Measurements from ENCODE around the gene THPO. TPM values are rescaled to one million over a fixed set of nuclear protein-coding genes. Genes with fewer than 3 reads are reported as not detected.

The THPO gene
- total and polyA plus RNA-seq, 4 donors = 3.9 to 14.4 (median 8.9) TPM

DNA sequence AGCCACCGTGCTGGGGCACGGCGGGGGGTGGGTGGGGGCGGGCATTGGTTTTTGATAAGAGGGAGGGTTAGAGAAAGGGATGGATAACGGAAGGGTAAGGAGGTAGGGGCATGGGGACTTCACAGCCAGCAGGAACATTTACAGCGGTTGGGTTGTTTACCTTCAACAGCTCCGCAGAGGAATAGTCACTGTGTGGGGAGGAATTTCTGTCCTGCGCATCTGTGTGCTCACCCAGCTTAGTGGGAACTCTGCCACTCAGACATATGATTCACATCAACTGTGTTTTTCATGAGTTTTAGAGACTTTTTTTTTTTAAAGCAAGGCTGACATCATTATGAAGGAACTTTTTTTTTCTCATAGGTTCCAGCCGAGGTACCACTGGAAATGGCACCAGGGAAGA is 21.4 kb upstream of the THPO start:
- Histone ChIP-seq H3K4me3 (ENCODE audit: low read depth in 1 of 3, low read length in 3 of 3) (no peak overlapping the region), H3K9ac (ENCODE audit: low read depth in 1 of 2, low read length in 2 of 2) (no peak overlapping the region), H3K9me3 (ENCODE audit: control insufficient read depth in 4 of 4, low read length in 3 of 4) (no peaks in the 10 kb centered on the region), H3K4me1 (ENCODE audit: control insufficient read depth in 4 of 4, insufficient read depth in 4 of 4, low read length in 3 of 4) (no peaks in the 10 kb centered on the region), H3K27me3 (ENCODE audit: control insufficient read depth in 4 of 4, insufficient read depth in 4 of 4, low read length in 3 of 4) (no peaks in the 10 kb centered on the region), H3K27ac (ENCODE audit: low read depth in 1 of 2, low read length in 2 of 2) (no peak overlapping the region), H3K36me3 (ENCODE audit: control insufficient read depth in 4 of 4, insufficient read depth in 3 of 4, low read depth in 1 of 4, low read length in 3 of 4) (no peaks in the 10 kb centered on the region)
- no peak for DNase-seq (ENCODE audit: low spot score)
- 38% methylated on average over 9 of the region's 9 CpGs for WGBS
- TF ChIP-seq FOXA1 (IDR thresholded peaks at IDR 0.05) (no peak), RAD21 (IDR thresholded peaks at IDR 0.05) (no peak), MAX (IDR thresholded peaks at IDR 0.05) (no peak), ATF3 (IDR thresholded peaks at IDR 0.05) (no peak), YY1 (IDR thresholded peaks at IDR 0.05) (no peak), SP1 (IDR thresholded peaks at IDR 0.05) (no peak), EGR1 (IDR thresholded peaks at IDR 0.05; ENCODE audit: low read depth in 2 of 2) (no peak), FOXA2 (IDR thresholded peaks at IDR 0.05) (no peak)
- TF ChIP-seq, protein P1, sequence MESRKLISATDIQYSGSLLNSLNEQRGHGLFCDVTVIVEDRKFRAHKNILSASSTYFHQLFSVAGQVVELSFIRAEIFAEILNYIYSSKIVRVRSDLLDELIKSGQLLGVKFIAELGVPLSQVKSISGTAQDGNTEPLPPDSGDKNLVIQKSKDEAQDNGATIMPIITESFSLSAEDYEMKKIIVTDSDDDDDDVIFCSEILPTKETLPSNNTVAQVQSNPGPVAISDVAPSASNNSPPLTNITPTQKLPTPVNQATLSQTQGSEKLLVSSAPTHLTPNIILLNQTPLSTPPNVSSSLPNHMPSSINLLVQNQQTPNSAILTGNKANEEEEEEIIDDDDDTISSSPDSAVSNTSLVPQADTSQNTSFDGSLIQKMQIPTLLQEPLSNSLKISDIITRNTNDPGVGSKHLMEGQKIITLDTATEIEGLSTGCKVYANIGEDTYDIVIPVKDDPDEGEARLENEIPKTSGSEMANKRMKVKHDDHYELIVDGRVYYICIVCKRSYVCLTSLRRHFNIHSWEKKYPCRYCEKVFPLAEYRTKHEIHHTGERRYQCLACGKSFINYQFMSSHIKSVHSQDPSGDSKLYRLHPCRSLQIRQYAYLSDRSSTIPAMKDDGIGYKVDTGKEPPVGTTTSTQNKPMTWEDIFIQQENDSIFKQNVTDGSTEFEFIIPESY (IDR thresholded peaks at IDR 0.05) = no peak
- TF ChIP-seq, protein P2, sequence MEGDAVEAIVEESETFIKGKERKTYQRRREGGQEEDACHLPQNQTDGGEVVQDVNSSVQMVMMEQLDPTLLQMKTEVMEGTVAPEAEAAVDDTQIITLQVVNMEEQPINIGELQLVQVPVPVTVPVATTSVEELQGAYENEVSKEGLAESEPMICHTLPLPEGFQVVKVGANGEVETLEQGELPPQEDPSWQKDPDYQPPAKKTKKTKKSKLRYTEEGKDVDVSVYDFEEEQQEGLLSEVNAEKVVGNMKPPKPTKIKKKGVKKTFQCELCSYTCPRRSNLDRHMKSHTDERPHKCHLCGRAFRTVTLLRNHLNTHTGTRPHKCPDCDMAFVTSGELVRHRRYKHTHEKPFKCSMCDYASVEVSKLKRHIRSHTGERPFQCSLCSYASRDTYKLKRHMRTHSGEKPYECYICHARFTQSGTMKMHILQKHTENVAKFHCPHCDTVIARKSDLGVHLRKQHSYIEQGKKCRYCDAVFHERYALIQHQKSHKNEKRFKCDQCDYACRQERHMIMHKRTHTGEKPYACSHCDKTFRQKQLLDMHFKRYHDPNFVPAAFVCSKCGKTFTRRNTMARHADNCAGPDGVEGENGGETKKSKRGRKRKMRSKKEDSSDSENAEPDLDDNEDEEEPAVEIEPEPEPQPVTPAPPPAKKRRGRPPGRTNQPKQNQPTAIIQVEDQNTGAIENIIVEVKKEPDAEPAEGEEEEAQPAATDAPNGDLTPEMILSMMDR (IDR thresholded peaks at IDR 0.05; ENCODE audit: low read depth, low read length, missing input control) = no peak
- TF ChIP-seq, protein P3, sequence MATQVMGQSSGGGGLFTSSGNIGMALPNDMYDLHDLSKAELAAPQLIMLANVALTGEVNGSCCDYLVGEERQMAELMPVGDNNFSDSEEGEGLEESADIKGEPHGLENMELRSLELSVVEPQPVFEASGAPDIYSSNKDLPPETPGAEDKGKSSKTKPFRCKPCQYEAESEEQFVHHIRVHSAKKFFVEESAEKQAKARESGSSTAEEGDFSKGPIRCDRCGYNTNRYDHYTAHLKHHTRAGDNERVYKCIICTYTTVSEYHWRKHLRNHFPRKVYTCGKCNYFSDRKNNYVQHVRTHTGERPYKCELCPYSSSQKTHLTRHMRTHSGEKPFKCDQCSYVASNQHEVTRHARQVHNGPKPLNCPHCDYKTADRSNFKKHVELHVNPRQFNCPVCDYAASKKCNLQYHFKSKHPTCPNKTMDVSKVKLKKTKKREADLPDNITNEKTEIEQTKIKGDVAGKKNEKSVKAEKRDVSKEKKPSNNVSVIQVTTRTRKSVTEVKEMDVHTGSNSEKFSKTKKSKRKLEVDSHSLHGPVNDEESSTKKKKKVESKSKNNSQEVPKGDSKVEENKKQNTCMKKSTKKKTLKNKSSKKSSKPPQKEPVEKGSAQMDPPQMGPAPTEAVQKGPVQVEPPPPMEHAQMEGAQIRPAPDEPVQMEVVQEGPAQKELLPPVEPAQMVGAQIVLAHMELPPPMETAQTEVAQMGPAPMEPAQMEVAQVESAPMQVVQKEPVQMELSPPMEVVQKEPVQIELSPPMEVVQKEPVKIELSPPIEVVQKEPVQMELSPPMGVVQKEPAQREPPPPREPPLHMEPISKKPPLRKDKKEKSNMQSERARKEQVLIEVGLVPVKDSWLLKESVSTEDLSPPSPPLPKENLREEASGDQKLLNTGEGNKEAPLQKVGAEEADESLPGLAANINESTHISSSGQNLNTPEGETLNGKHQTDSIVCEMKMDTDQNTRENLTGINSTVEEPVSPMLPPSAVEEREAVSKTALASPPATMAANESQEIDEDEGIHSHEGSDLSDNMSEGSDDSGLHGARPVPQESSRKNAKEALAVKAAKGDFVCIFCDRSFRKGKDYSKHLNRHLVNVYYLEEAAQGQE (IDR thresholded peaks at IDR 0.05) = no peak

DNA sequence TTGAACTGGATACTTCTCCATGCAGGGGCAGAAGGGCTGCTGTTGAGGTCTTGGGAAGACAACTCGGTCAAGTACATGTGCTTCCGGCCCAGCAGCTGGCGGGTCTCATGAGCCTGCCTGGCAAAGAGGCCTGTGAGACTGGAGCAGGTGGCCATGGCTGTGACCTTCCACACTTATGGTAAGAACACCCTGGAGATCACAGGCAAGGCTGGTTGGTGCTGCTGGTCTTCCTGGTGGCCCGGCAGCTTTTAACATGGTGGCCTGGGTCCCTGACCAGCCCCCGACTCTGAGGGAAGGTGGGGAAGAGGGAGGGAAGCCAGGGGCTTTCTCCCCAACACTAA is 17.3 kb upstream of the THPO start:
- no peaks in the 10 kb centered on the region for H3K9me3 ChIP-seq (ENCODE audit: control insufficient read depth in 4 of 4, low read length in 3 of 4)
- no peak overlapping the region for H3K27ac ChIP-seq (ENCODE audit: low read depth in 1 of 2, low read length in 2 of 2)
- no peak overlapping the region for H3K9ac ChIP-seq (ENCODE audit: low read depth in 1 of 2, low read length in 2 of 2)
- no peaks in the 10 kb centered on the region for H3K27me3 ChIP-seq (ENCODE audit: control insufficient read depth in 4 of 4, insufficient read depth in 4 of 4, low read length in 3 of 4)
- H3K4me1 ChIP-seq (ENCODE audit: control insufficient read depth in 4 of 4, insufficient read depth in 4 of 4, low read length in 3 of 4) = no peaks in the 10 kb centered on the region
- no peaks in the 10 kb centered on the region for H3K36me3 ChIP-seq (ENCODE audit: control insufficient read depth in 4 of 4, insufficient read depth in 3 of 4, low read depth in 1 of 4, low read length in 3 of 4)
- no peak overlapping the region for H3K4me3 ChIP-seq (ENCODE audit: low read depth in 1 of 3, low read length in 3 of 3)
- WGBS = 92% methylated on average over 5 of the region's 5 CpGs
- no peak for TF ChIP-seq HNF4A (conservative IDR thresholded peaks at IDR 0.05)
- TF ChIP-seq FOXA2 (IDR thresholded peaks at IDR 0.05) = no peak
- no peak for TF ChIP-seq JUND (IDR thresholded peaks at IDR 0.05)
- no peak for TF ChIP-seq FOXA1 (IDR thresholded peaks at IDR 0.05)
- no peak for TF ChIP-seq TAF1 (conservative IDR thresholded peaks at IDR 0.05)
- TF ChIP-seq, protein P1 (IDR thresholded peaks at IDR 0.05) = no peak
- TF ChIP-seq, protein P3 (IDR thresholded peaks at IDR 0.05) = no peak
- no peak for TF ChIP-seq YY1 (IDR thresholded peaks at IDR 0.05)
- no peak for DNase-seq (ENCODE audit: low spot score)

Measured in liver (tissue), 9 donors.